Activated T-cell treated with anti-CD3 and anti-CD28 coated beads, Interleukin-2, amount 50 U/mL, for 4 hours (primary cell): ENCODE data around the gene GLOD5. TPM values are rescaled to one million over a fixed set of nuclear protein-coding genes. Genes with fewer than 3 reads are reported as not detected.

Experiments
- ATAC-seq, 2 donors: fragments of 200-7000 bp; cut with Tn5 transposase; one replicate each; pipeline ENCODE4 v1.10.0; 2021
- DNase-seq: peaks from one replicate; pipeline ENCODE4 v3.0.0-alpha.2; 2020
- H3K27me3 Mint-ChIP-seq: one replicate; pipeline ENCODE4 v1.8.0; 2021; ENCODE audit warnings: low read depth, mixed read lengths
- H3K36me3 Mint-ChIP-seq: one replicate; pipeline ENCODE4 v1.8.0; 2022; ENCODE audit warnings: mixed read lengths; ENCODE audit not compliant: insufficient read depth
- H3K4me1 Mint-ChIP-seq: one replicate; pipeline ENCODE4 v1.8.0; 2021; ENCODE audit warnings: low read depth, mixed read lengths
- H3K4me3 Mint-ChIP-seq: one replicate; pipeline ENCODE4 v1.8.0; 2021; ENCODE audit warnings: mild to moderate bottlenecking, moderate library complexity, mixed read lengths
- H3K9me3 Mint-ChIP-seq: one replicate; pipeline ENCODE4 v1.8.0; 2021; ENCODE audit warnings: mixed read lengths
- total RNA-seq, 3 donors: library from RNA; stranded (reverse); gene quantifications; one replicate each; pipeline ENCODE4 v1.2.1, GENCODE V29; 2021

GLOD5 gene
- total RNA-seq, 3 donors from 2014 or later = not detected

DNA sequence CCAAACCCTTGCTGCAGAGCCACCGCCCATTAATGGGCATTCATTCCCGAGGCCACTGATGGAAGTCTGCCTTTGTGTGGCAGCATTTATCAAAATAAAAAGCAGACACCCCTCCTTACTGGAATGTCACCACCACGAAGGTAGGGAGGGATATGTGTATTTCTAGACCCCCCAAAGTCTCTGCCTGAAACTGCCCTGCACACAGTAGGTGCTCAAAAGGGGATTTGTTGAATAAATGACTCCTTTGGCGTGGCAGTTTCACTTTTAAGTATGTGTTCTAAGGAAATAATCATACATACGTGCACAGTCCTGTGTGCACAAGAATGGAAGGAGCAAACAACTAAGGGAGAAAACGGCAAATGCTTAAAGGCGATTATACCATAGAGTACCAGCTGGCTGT is 23.6 kb upstream of the GLOD5 start:
- no peaks in the 10 kb centered on the region for H3K36me3 Mint-ChIP-seq
- H3K4me3 Mint-ChIP-seq = peak overlapping the region; percentile 93
- ATAC-seq (no peak), DNase-seq (no peak)
- no peaks in the 10 kb centered on the region for H3K27me3 Mint-ChIP-seq
- H3K4me1 Mint-ChIP-seq = peaks cover 15% of the 10 kb centered on the region
- H3K9me3 Mint-ChIP-seq = no peaks in the 10 kb centered on the region

DNA sequence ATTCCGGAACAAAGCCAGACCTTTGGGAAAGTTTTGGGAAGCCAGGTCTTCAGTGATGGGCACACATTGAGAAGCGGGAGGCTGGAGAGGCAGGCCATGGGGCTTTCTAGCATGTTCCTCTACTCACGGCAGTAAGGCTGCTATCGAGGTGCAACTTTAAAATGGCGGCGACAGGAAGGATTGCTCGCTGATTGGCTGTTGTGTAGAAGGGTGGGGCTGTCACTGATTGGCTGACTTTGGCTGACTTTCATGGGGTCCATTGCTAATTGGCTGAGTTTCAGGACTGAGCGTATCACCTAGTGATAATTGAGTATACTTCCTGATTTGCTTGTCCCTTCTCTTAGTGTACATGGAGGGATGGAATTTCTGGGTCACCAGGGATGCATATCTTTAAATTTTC is 19.7 kb upstream of the GLOD5 start:
- DNase-seq (no peak), ATAC-seq (no peak)
- H3K9me3 Mint-ChIP-seq = no peaks in the 10 kb centered on the region

DNA sequence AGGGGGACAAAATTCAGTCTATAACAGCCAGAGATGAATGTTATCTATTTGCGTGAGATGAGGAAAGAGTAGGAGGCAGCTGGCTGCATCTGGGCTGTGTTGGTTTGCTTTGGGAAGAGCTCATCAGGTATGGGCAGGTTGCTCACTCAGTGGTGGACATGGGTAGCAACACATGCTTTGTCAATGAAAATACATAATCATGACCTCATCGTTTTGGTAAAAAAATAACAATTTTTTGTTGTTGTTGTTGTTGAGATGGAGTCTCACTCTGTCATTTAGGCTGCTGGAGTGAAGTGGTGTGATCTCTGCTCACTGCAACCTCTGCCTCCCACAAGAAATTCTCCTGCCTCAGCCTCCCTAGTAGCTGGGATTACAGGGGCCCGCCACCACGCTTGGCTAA is 16.3 kb upstream of the GLOD5 start:
- Mint-ChIP-seq H3K4me1 (no peaks in the 10 kb centered on the region), H3K4me3 (no peak overlapping the region), H3K36me3 (no peaks in the 10 kb centered on the region), H3K9me3 (no peaks in the 10 kb centered on the region), H3K27me3 (no peaks in the 10 kb centered on the region)
- ATAC-seq (no peak), DNase-seq (no peak)

More for the DNA sequence above, 19.7 kb upstream of the GLOD5 start:
- Mint-ChIP-seq H3K4me1 (peaks cover 8% of the 10 kb centered on the region), H3K4me3 (no peak overlapping the region), H3K36me3 (no peaks in the 10 kb centered on the region), H3K27me3 (no peaks in the 10 kb centered on the region)

DNA sequence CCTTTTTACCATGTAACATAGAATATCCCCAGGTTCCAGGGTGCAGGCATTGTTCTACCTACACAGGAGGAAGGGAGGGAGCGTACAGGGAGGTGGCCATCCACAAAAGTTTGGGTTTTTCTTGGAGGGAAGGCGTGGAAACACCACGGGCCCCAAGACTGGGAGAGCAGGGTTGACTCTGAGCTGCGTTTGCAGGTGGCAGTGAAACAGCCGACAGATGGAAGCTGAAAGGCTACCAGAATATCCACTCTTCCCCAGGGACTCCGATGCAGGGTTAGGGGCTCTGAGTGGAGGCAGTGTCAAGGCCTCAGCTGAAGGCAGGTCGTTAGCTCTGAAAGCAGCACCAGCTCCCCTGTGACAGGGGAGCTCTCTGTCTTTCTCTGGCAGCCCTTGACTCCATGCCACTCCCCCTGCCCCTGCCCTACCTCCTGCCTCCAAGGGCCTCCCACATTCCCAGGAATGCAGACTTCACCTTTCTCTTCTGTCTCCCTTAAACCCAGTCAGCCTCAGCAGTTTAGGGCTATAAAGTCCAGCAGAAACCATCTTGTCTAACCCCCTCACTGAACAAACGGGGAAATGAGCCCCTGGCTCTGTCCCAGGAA is 14.0 kb upstream of the GLOD5 start:
- peaks cover 3% of the 10 kb centered on the region for H3K4me1 Mint-ChIP-seq
- H3K27me3 Mint-ChIP-seq = no peaks in the 10 kb centered on the region
- no peak for DNase-seq
- no peak for ATAC-seq
- no peaks in the 10 kb centered on the region for H3K36me3 Mint-ChIP-seq
- no peak overlapping the region for H3K4me3 Mint-ChIP-seq
- H3K9me3 Mint-ChIP-seq = no peaks in the 10 kb centered on the region

DNA sequence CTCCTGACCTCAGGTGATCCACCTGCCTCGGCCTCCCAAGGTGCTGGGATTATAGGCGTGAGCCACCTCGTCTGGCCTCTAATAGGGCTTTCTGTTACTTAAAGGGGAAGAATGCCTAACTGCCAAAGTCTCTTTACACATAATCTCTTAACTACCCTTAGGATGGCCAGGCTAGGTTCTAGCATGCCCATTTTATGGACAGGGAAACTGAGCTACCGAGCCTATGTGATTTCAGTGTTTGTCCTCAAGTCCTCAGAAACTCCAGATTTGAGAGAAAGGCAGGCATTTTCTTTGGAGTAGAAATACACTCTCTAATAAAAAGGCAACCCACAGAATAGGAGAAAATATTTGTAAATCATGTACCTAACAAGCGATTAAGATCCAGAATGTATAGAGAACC is 12.4 kb upstream of the GLOD5 start:
- ATAC-seq (no peak), DNase-seq (no peak)
- Mint-ChIP-seq H3K9me3 (no peaks in the 10 kb centered on the region), H3K36me3 (no peaks in the 10 kb centered on the region), H3K4me1 (peaks cover 3% of the 10 kb centered on the region), H3K27me3 (no peaks in the 10 kb centered on the region), H3K4me3 (no peak overlapping the region)

DNA sequence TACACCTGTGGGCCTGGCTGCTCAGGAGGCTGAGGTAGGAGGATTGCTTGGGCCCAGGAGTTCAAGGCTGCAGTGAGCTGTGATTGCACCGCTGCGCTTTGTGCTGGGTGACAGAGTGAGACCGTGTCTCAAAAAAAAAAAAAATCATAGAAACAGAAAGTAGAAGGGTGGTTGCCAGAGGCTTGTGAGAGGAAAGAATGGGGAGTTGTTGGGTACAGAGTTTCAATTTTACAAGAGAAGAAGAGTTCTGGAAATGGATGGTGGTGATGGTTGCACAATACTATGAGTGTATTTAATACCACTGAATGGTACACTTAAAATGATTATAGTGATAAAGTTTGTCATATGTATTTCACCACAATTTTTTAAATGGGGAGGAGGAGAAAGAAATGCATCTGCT is 10.2 kb upstream of the GLOD5 start:
- Mint-ChIP-seq H3K4me1 (peaks cover 3% of the 10 kb centered on the region), H3K27me3 (no peaks in the 10 kb centered on the region), H3K36me3 (no peaks in the 10 kb centered on the region), H3K4me3 (no peak overlapping the region), H3K9me3 (no peaks in the 10 kb centered on the region)
- peak; percentile 69 to 88 for ATAC-seq
- DNase-seq = no peak

DNA sequence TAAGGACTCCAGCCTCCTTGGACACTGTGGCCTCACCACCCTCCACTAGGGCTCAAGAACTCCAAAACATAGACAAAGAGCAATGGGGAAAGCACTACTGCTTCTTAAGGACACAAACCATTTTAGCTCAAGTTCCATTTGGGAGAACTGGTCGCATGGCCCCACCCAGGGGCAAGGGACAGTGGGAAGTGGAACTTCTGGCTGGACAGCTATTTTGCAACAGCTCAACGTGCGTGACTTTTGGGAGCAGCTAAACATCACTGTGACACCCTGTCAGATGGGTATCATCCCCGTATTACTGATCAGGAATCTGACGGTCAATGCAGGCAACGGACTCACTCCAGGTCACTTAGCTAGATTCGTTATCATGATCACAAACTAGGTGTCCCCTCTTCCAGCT is 9.0 kb upstream of the GLOD5 start:
- H3K9me3 Mint-ChIP-seq = no peaks in the 10 kb centered on the region
- no peak overlapping the region for H3K4me3 Mint-ChIP-seq
- ATAC-seq (no peak), DNase-seq (no peak)
- peaks cover 3% of the 10 kb centered on the region for H3K4me1 Mint-ChIP-seq
- H3K27me3 Mint-ChIP-seq = no peaks in the 10 kb centered on the region
- no peaks in the 10 kb centered on the region for H3K36me3 Mint-ChIP-seq

DNA sequence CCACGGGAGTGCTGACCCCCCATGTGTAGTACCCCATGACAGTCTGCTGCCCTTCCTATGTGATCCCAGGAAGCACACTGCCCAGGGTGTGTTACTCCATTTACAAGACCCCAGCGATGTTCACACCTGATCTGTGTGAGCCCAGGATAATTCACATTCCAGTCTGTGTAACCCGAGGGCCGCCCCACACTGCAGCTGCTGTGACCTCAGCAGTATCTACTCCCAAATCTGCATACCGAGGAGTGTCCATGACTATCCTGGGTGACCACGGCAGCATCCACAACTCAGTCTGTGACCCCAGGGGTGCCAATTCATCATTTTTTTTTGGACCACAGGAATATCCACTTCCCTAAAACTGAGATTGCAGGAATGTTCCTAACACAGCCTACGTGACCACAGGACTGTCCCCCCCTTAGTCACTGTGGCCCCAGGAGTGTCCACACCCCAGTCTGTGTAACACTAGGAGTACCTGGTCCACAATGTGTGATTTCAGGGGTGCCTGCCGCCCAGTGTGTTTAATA is 7.8 kb upstream of the GLOD5 start:
- Mint-ChIP-seq H3K4me1 (peaks cover 3% of the 10 kb centered on the region), H3K9me3 (no peaks in the 10 kb centered on the region), H3K36me3 (no peaks in the 10 kb centered on the region), H3K27me3 (no peaks in the 10 kb centered on the region), H3K4me3 (no peak overlapping the region)
- DNase-seq (no peak), ATAC-seq (no peak)

DNA sequence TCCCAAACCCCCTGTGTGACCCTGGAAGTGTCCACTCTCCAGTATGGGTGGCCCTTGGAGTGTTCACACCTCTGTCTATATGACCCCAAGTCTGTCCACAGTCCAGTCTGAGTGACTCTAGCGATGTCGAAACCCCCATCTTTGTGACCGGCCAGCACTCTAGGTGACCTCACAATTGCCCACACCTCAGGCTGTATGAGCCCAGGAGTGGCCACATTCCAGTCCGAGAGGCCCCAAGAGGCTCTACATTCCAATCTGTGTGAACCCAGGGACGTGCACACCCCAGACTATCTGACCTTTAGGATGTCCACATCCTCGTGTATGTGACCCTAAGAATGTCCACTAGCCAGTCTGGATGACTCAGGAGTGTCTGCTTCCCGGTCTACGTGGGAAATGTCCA is 7.3 kb upstream of the GLOD5 start:
- H3K36me3 Mint-ChIP-seq = no peaks in the 10 kb centered on the region
- no peak overlapping the region for H3K4me3 Mint-ChIP-seq
- peaks cover 3% of the 10 kb centered on the region for H3K4me1 Mint-ChIP-seq
- no peak for DNase-seq
- H3K27me3 Mint-ChIP-seq = no peaks in the 10 kb centered on the region
- ATAC-seq = no peak
- no peaks in the 10 kb centered on the region for H3K9me3 Mint-ChIP-seq

DNA sequence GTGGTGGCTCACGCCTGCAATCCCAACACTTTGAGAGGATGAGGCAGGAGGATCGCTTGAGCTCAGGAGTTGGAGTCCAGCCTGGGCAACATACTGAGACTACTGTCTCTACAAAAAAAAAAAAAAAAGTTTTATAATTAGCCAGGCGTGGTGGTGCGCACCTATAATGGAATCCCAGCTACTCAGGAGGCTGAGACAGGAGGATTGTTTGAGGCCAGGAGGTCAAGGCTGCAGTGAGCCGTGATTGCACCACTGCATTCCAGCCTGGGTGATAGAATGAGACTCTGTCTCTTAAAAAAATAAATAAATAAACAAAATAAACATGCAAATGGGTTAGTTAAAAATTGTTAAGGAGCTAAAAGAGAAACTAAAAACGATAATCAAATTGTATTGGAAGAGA is 7.7 kb downstream of the GLOD5 start:
- Mint-ChIP-seq H3K9me3 (no peaks in the 10 kb centered on the region), H3K36me3 (no peaks in the 10 kb centered on the region), H3K27me3 (no peaks in the 10 kb centered on the region), H3K4me3 (no peak overlapping the region), H3K4me1 (no peaks in the 10 kb centered on the region)
- DNase-seq (no peak), ATAC-seq (no peak)

DNA sequence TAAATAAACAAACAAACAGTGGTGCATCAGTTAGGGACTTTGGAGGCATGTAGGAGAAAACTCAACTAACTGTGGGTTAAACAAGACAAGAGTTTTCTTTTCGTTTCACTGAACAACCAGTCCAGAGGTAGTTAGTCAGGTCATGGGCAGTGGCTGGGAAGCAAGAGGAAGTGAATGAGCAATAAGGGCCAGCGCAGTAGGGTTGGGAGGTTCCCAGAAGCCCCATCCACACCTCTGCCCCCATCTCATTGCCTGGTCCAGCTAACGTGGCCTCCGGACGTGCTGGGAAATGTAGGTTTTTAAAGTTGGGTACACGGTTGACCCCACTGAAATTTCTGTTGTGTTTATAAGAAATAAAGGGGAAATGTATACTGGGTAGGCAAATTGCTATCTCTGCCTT is 8.7 kb downstream of the GLOD5 start:
- H3K9me3 Mint-ChIP-seq = no peaks in the 10 kb centered on the region
- DNase-seq = no peak
- ATAC-seq = no peak
- no peak overlapping the region for H3K4me3 Mint-ChIP-seq
- peaks cover 3% of the 10 kb centered on the region for H3K27me3 Mint-ChIP-seq
- H3K36me3 Mint-ChIP-seq = no peaks in the 10 kb centered on the region
- no peaks in the 10 kb centered on the region for H3K4me1 Mint-ChIP-seq

DNA sequence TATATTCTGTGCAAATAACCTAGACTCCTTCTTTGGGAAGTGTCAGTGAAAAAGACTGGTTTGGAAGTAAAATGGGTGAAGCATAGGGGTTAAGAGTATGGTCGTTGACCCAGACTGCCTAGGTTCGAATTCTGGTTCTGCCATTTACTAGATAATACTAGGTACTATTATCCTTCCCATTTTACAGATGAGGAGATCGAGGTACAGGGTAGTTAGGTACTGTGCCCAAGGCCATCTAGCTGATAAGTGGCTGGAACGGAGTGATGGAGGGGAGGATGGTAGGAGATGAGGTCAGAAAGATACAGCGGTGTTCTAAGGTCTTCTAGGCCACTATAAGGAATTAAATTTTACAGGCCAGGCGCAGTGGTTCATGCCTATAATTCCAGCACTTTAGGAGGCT is 11.1 kb downstream of the GLOD5 start:
- no peak for DNase-seq
- ATAC-seq = no peak
- Mint-ChIP-seq H3K27me3 (peaks cover 3% of the 10 kb centered on the region), H3K36me3 (no peaks in the 10 kb centered on the region), H3K4me3 (no peak overlapping the region), H3K4me1 (no peaks in the 10 kb centered on the region), H3K9me3 (no peaks in the 10 kb centered on the region)

DNA sequence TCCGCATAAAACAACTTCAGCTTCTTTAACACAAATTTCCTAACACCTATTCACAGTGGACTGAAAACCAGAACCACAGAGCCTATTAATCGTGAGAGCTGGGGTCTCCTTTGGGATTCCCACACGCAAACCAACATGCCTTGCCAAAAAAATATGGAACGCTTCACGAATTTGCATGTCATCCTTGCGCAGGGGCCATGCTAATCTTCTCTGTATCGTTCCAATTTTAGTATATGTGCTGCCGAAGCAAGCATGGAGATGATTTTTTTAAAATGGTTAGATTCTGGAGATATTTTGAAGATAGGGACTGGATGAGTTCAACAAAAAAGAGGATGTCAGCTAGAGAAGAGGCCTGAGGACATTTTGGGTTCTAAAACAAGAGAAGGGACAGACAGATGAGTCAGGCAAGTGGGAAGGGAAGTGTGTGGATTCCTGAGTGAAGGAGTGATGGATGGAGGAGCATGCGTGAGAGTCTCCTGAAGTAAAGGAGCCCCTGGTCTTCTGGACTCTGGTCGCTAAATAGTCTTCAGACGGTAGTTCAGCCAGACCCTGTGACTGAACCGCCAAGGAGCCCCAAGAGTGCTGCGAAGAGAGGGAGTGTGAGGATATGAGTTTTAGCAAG is 15.4 kb downstream of the GLOD5 start:
- H3K27me3 Mint-ChIP-seq = peaks cover 3% of the 10 kb centered on the region
- no peak overlapping the region for H3K4me3 Mint-ChIP-seq

DNA sequence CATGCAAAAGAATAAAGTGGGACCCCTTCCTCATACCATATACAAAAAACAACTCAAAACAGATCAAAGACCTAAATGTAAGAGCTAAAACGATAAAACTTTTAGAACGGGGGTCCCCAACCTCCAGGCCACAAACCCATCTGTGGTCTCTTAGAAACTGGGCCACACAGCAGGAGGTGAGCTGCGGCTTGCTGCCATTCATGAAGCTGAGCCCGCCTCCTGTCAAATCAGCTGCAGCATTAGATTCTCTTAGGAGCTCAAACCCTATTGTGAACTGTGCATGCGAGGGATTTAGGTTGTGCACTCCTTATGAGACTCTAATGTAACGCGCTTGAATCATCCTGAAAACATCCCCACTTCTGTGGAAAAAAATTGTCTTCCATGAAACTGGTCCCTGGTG is 17.9 kb downstream of the GLOD5 start:
- ATAC-seq (no peak), DNase-seq (no peak)
- Mint-ChIP-seq H3K4me3 (no peak overlapping the region), H3K36me3 (no peaks in the 10 kb centered on the region), H3K4me1 (no peaks in the 10 kb centered on the region), H3K27me3 (peaks cover 3% of the 10 kb centered on the region), H3K9me3 (no peaks in the 10 kb centered on the region)

More for the DNA sequence above, 15.4 kb downstream of the GLOD5 start:
- no peaks in the 10 kb centered on the region for H3K4me1 Mint-ChIP-seq
- no peak for ATAC-seq
- no peaks in the 10 kb centered on the region for H3K9me3 Mint-ChIP-seq
- H3K36me3 Mint-ChIP-seq = no peaks in the 10 kb centered on the region
- DNase-seq = no peak

DNA sequence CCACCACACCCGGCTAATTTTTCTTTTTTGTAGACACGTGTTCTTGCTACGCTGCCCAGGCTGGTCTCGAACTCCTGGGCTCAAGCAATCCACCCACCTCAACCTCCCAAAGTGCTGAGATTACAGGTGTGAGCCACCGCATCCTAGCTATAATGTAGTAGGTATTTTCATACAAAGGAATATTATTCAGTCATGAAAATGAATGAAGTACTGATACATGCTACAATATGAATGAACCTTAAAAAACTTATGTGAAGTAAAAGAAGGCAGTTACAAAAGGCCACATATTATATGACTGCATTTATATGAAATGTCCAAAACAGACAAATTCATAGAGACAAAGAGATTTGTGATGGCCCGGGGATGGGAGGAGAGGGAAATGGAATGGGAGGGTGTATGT is 20.2 kb downstream of the GLOD5 start:
- DNase-seq = no peak
- H3K4me1 Mint-ChIP-seq = no peaks in the 10 kb centered on the region

More for the DNA sequence above, 20.2 kb downstream of the GLOD5 start:
- H3K36me3 Mint-ChIP-seq = no peaks in the 10 kb centered on the region
- no peaks in the 10 kb centered on the region for H3K27me3 Mint-ChIP-seq
- H3K9me3 Mint-ChIP-seq = no peaks in the 10 kb centered on the region
- H3K4me3 Mint-ChIP-seq = no peak overlapping the region
- ATAC-seq = no peak
